Thyroid gland (tissue), 4 donors: ENCODE measurements around the gene FBXL22.

Experiments used
- CTCF ChIP-seq, 6 experiments: fragments of 200-600 bp in 3 of 6; fragments of 450-650 bp in 3 of 6; sonication (generic) in 3 of 6; IDR thresholded peaks; one replicate each; pipeline ENCODE4 v1.5.1; 2016 to 2019; ENCODE audit warnings: antibody characterized with exemption in 6 of 6, mild to moderate bottlenecking in 2 of 6, inconsistent platforms in 1 of 6, moderate library complexity in 1 of 6
- POLR2A ChIP-seq, 2 donors: fragments of 450-650 bp; IDR thresholded peaks; one replicate each; pipeline ENCODE4 v1.6.1; 2017; ENCODE audit warnings: antibody characterized with exemption in 2 of 2, mild to moderate bottlenecking in 2 of 2, moderate library complexity in 1 of 2

GRCh38 chr15:63587527-63587926 is 9.7 kb upstream of the FBXL22 start:
- TF ChIP-seq POLR2A (IDR thresholded peaks at IDR 0.05), result no peak
- no peak for TF ChIP-seq CTCF (IDR thresholded peaks at IDR 0.05)
